HEK293 (cell line): Measurements from ENCODE around the gene TEAD3.

Experiments used
- RBAK ChIP-seq: fragments of 450-650 bp; formaldehyde crosslinking; IDR thresholded peaks from 2 replicates; pipeline ENCODE4 v1.5.1; 2016; ENCODE audit warnings: missing biosample characterization, missing genetic modification characterization
- ZFP37 ChIP-seq: fragments of 450-650 bp; formaldehyde crosslinking; IDR thresholded peaks from 2 replicates; pipeline ENCODE4 v1.5.1; 2016; ENCODE audit warnings: missing biosample characterization, missing genetic modification characterization
- ZNF10 ChIP-seq: fragments of 450-650 bp; formaldehyde crosslinking; IDR thresholded peaks from 2 replicates; pipeline ENCODE4 v1.5.1; 2017; ENCODE audit warnings: missing biosample characterization, missing genetic modification characterization
- ZNF121 ChIP-seq: fragments of 450-650 bp; formaldehyde crosslinking; IDR thresholded peaks from 2 replicates; pipeline ENCODE4 v1.5.1; 2016; ENCODE audit warnings: missing biosample characterization, missing genetic modification characterization
- ZNF2 ChIP-seq: fragments of 450-650 bp; formaldehyde crosslinking; IDR thresholded peaks from 2 replicates; pipeline ENCODE4 v1.5.1; 2016; ENCODE audit warnings: missing biosample characterization, missing genetic modification characterization
- ZNF292 ChIP-seq: fragments of 450-650 bp; formaldehyde crosslinking; IDR thresholded peaks from 2 replicates; pipeline ENCODE4 v1.5.1; 2016; ENCODE audit warnings: low read depth, missing biosample characterization, missing genetic modification characterization, borderline replicate concordance
- ZNF639 ChIP-seq: fragments of 450-650 bp; formaldehyde crosslinking; IDR thresholded peaks from 2 replicates; pipeline ENCODE4 v1.5.1; 2016; ENCODE audit warnings: missing biosample characterization, missing genetic modification characterization
- TF ChIP-seq, protein P1 (sequence below): fragments of 450-650 bp; formaldehyde crosslinking; IDR thresholded peaks from 2 replicates; pipeline ENCODE4 v1.5.1; 2016; ENCODE audit warnings: missing biosample characterization, missing genetic modification characterization, low read depth
- TF ChIP-seq, protein P2 (sequence below): fragments of 450-650 bp; formaldehyde crosslinking; IDR thresholded peaks from 2 replicates; pipeline ENCODE4 v1.5.1; 2016; ENCODE audit warnings: missing biosample characterization, missing genetic modification characterization
- TF ChIP-seq, protein P3 (sequence below): fragments of 450-650 bp; formaldehyde crosslinking; IDR thresholded peaks from 2 replicates; pipeline ENCODE4 v1.5.1; 2016; ENCODE audit warnings: missing biosample characterization, missing genetic modification characterization

- TF ChIP-seq ZNF2 (no peak), ZNF292 (tag by site-specific recombination) (no peak), ZNF10 (tag by site-specific recombination) (no peak), RBAK (tag by site-specific recombination) (no peak), ZNF121 (tag by site-specific recombination) (no peak), ZNF639 (no peak), ZFP37 (no peak)
- TF ChIP-seq, protein P1, sequence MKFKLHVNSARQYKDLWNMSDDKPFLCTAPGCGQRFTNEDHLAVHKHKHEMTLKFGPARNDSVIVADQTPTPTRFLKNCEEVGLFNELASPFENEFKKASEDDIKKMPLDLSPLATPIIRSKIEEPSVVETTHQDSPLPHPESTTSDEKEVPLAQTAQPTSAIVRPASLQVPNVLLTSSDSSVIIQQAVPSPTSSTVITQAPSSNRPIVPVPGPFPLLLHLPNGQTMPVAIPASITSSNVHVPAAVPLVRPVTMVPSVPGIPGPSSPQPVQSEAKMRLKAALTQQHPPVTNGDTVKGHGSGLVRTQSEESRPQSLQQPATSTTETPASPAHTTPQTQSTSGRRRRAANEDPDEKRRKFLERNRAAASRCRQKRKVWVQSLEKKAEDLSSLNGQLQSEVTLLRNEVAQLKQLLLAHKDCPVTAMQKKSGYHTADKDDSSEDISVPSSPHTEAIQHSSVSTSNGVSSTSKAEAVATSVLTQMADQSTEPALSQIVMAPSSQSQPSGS: no peak
- TF ChIP-seq, protein P2, sequence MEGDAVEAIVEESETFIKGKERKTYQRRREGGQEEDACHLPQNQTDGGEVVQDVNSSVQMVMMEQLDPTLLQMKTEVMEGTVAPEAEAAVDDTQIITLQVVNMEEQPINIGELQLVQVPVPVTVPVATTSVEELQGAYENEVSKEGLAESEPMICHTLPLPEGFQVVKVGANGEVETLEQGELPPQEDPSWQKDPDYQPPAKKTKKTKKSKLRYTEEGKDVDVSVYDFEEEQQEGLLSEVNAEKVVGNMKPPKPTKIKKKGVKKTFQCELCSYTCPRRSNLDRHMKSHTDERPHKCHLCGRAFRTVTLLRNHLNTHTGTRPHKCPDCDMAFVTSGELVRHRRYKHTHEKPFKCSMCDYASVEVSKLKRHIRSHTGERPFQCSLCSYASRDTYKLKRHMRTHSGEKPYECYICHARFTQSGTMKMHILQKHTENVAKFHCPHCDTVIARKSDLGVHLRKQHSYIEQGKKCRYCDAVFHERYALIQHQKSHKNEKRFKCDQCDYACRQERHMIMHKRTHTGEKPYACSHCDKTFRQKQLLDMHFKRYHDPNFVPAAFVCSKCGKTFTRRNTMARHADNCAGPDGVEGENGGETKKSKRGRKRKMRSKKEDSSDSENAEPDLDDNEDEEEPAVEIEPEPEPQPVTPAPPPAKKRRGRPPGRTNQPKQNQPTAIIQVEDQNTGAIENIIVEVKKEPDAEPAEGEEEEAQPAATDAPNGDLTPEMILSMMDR (tag by site-specific recombination): no peak
- TF ChIP-seq, protein P3, sequence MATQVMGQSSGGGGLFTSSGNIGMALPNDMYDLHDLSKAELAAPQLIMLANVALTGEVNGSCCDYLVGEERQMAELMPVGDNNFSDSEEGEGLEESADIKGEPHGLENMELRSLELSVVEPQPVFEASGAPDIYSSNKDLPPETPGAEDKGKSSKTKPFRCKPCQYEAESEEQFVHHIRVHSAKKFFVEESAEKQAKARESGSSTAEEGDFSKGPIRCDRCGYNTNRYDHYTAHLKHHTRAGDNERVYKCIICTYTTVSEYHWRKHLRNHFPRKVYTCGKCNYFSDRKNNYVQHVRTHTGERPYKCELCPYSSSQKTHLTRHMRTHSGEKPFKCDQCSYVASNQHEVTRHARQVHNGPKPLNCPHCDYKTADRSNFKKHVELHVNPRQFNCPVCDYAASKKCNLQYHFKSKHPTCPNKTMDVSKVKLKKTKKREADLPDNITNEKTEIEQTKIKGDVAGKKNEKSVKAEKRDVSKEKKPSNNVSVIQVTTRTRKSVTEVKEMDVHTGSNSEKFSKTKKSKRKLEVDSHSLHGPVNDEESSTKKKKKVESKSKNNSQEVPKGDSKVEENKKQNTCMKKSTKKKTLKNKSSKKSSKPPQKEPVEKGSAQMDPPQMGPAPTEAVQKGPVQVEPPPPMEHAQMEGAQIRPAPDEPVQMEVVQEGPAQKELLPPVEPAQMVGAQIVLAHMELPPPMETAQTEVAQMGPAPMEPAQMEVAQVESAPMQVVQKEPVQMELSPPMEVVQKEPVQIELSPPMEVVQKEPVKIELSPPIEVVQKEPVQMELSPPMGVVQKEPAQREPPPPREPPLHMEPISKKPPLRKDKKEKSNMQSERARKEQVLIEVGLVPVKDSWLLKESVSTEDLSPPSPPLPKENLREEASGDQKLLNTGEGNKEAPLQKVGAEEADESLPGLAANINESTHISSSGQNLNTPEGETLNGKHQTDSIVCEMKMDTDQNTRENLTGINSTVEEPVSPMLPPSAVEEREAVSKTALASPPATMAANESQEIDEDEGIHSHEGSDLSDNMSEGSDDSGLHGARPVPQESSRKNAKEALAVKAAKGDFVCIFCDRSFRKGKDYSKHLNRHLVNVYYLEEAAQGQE (tag by site-specific recombination): no peak
These were observed 27.6 kb upstream of the TEAD3 start for GRCh38 chr6:35524380-35525020.
